ENCODE results near the gene KCNK6. TPM values are rescaled to one million over a fixed set of nuclear protein-coding genes. Genes with fewer than 3 reads are reported as not detected.

KCNK6 gene
- 21.5 TPM for total RNA-seq

DNA sequence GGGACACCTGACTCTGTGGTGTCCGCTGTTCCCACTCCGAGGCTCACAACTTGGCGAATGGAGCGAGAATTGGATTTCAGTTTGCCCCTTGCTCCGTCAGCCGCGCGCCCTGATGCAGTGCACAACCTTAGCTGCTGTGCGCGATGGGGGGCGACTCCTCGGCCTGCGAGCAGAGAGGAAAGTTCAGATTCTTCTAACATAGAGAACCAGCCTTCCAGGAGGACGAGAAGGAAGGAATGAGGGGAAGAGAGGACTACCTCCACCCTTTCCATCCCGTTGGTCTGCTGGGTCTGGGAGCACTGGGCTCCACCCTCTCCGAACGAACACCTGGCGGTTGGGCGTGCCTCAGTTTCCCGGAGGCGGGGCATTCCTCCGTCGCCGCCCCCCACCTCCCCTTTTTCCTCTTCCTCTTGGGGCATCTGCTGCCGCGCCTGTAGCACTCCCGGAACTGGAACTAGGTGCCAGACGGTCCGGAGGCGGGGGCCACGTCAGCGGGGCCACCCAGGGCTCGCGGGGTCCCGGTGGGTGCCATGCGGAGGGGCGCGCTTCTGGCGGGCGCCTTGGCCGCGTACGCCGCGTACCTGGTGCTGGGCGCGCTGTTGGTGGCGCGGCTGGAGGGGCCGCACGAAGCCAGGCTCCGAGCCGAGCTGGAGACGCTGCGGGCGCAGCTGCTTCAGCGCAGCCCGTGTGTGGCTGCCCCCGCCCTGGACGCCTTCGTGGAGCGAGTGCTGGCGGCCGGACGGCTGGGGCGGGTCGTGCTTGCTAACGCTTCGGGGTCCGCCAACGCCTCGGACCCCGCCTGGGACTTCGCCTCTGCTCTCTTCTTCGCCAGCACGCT lies at the start of gene KCNK6:
Gene KCNK6, plus strand, starts transcription at position 425 of the 838 bp plus-strand sequence. Its CDS starts 106 bp downstream, at position 531.
- DNase-seq (ENCODE audit: low spot score): peak; percentile 51

DNA sequence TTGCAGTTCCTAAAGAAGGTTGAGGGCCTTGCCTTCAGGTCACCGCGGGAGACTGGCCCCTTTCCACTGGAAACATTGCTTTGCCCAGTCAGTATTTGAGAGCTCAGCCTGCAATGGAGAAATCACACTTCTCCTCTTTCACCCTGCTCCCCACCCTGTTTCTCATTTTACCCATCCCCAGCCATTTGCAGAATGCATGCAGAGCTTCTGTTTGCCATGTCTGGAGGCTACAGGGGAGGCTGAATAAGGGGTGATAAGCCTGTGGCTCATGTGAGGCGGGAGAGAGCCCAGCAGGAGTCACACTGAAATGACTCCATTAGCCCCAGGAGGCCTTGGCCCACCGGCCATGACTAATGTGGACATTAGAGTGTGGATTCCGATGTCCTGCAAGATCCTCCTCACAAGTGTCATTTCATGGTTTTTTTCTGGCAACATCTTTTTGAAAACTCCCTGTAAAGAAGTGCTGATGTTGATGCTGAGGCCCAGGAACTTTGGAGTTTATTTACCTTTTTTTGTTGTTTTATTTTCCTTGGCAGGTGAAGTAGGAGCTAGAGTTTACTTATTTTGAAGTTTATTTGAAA lies 49.0 kb upstream of the KCNK6 start:
- DNase-seq (ENCODE audit: low spot score): no peak

DNA sequence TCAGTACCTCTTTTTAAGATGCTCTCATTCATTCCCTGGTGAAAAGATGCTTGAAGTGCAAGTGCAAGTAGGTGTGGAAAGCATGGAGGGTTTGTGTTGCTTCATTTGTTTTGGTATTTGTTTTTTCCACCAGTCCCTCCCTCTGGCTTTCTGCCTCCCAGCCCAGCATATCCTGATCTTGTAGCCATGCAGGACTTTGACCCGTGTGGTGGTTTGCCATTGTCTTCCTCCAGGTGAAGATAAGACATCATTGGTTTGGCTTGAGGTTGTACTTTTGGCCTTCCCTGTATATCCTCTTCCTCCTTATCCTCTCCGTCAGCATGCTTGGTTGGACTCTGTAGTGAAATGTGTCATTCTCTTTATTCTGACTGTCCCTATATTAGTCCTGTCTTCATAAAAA lies 46.1 kb upstream of the KCNK6 start:
- DNase-seq (ENCODE audit: low spot score): peak; percentile 88

DNA sequence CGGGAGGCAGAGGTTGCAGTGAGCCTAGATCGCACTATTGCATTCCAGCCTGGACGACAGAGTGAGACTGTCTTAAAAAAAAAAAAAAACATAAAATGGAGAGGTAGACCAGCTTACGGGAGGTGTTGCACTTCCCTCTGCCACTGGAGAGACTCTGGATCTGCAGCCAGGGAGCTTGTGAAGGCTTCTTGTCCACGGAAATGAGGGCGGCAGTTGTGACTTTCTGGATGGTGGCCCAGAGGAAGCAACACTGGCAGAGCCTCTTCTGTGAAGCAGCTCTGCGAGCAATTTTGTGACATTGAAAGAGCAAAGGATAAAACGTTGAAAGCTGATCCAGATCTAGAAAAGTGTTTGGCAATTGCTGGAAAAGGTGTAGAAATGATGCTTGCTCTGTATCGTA lies 44.9 kb upstream of the KCNK6 start:
- DNase-seq (ENCODE audit: low spot score): no peak

DNA sequence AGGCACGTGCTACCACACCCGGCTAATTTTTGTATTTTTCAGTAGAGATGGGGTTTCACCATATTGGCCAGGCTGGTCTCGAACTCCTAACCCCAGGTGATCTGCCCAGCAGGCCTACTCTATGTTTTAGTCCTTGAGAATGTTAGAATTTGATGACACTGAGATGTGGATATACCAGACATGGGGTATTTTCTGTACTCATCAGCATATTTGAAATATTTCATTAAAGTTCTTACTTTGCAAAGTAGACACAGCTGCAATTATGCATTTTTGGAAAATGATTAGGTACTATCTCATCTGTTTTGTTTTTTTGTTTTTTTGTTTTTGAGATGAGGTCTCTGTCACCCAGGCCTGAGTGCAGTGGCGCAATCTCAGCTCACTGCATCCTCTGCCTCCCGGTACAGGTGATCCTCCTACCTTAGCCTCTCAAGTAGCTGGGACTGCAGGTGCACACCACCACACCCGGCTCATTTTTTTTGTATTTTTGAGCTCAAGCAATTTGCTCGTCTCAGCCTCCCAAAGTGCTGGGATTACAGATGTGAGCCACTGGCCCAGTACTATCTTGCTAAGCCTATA lies 42.6 kb upstream of the KCNK6 start:
- no peak for DNase-seq (ENCODE audit: low spot score)

DNA sequence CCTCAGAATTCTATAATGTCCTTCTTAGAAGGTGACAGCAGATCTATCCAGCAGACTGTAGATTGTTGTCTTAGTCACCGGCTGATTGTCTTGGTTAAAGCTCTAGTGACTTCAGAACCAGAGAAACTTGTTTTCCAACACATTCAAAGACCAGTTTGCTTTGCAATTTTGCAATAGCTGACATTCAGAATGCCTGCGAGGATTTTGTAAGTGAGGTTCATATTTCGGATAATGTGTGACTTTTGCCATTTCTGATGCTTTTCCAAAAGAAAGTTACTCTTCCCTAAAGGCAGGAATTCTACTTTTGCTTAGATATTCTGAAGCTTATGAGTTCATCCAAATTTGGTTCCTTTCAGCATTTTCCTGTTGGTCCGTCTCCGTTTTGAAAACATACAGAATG lies 42.1 kb upstream of the KCNK6 start:
- no peak for DNase-seq (ENCODE audit: low spot score)

DNA sequence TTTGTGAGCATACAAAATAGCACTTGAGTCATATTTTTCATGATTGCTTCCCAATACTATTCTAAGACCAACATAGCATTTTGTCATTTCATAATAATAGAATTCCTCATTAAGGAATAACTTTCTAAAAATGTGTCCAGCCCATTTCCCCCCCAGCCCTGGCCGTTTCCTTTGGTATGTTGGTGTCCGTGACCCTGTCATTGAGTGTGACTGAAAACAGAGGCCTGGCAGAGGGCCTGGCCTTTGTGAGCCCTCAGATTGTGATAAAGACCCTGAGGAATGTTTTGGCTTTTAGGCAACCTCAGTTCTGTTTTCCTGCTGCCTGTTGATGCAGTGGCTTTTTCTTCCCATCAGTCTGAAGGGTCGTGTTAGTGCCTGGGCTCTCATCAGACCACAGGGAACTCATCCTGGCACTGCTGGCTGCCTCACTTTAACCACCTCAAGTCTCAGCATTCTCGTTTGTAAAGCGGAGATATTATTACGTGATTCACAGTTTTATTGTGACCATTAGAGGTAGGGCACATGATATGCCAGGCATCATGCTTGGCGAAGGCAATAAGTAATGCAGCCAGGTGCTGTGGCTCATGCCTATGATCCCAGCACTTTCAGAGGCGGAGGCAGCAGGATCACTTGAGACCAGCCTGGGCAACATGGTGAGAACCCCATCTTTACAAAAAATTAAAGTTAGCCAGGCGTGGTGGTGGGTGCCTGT lies 41.5 kb upstream of the KCNK6 start:
- peak; percentile 61 for DNase-seq (ENCODE audit: low spot score)

DNA sequence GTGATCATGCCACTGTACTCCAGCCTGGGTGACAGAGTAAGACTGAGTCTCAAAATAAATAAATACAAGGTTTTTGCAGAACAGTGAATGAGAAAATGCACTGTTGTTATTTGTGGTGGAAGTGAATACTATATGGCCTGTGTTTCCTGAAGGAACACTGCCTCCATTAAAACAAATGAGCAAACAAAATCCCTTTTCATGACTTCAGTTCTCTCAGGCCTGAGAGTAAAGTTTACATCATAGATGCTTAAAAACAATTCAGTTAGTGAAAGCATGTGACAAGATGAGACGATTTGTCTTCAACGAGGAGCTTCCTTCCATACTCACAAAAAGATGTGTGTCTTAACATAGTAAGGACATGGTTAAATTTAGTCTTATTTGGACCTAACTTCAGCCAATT lies 40.9 kb upstream of the KCNK6 start:
- no peak for DNase-seq (ENCODE audit: low spot score)

DNA sequence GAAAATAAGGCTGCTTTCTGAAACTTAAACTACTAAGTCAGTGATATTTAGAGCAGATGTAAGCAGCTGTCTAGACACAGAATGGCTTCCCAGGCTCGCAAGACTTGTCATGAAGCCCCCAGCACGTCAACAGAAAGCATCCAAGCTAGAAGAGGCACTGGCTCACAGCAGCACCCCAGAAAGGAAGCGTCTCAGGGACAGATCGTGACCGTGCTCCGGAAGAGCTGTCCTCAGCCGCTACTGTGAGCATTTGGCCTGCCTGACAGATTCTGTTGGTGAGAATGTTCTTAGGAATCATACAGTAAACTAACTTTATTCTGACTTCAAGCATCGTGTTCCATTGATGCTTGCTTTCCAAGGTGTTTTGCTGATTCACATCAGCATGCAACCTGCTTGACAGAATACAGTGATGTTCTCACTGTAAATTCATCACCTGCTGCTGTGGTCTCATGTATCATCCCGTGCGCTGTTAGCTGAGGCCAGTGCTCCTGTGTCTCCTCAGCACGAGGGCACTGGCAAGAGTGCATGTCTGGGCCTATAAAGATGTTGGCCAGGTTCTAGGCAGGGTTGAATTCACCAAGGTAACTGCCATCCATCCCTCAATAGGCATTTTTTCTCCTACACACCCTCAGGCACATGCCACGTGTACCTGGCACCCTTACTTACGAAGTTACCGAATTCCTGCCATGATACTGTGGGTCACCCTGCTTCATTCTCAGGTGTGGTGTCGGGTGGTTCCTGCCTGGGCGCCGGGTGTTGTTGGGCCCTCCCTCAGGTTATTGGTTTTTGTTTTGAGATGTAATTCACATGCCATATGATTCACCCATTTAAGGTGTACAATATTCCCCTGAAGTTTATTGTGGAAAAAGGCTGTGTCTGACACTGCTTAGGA lies 39.4 kb upstream of the KCNK6 start:
- DNase-seq (ENCODE audit: low spot score): no peak

DNA sequence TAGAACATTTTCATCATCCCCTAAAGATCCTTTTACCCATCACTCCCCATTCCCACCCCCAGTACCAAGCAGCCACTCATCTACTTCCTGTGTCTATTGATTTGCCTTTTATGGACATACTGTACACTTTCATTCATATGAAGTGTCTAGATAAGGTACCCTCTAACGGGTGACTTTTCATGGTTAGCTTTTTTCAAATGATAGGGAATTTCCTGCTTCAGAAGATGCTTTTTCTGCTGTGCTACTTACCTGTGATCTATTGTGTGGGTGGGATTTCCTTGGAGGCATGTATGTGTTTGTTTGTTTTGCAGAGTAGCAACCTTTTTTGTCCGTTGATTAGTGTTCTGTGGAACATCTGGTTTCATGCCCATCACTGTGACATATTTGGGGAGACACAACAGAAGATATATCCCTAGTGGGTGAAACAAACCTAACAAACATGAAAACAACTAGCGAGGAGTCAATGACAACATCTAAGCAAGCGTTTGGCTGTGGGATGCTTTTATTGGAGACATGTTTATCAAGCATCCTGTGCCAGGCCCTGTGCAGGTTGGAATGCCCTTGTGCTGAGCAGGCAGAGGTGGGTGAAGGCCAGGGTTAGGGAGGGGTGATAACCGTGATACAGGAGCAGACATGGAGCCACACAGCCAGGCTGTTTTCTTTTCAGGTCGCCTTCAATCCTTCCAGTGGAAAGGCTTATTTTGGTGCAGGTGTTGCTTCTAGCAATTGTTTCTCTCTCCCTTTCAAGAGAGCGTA lies 37.7 kb upstream of the KCNK6 start:
- DNase-seq (ENCODE audit: low spot score): no peak

DNA sequence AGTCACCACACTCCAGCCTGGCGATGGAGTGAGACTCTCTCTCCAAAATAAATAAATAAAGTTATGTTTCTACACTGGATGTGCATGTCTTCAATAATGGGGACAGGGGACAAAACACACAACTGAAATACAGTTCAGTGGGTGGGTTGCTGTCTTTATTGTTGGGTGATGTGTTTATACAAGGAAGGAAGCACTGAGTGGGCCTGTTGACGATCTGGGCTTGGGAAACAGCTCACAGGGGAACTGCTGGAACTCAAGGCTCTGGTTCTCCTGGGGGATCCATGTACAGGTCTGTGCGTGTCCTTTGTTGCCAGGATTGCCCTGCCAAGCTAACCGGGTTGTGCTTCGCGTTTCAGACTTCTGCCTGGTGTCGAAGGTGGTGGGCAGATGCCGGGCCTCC lies 36.4 kb upstream of the KCNK6 start:
- no peak for DNase-seq (ENCODE audit: low spot score)

DNA sequence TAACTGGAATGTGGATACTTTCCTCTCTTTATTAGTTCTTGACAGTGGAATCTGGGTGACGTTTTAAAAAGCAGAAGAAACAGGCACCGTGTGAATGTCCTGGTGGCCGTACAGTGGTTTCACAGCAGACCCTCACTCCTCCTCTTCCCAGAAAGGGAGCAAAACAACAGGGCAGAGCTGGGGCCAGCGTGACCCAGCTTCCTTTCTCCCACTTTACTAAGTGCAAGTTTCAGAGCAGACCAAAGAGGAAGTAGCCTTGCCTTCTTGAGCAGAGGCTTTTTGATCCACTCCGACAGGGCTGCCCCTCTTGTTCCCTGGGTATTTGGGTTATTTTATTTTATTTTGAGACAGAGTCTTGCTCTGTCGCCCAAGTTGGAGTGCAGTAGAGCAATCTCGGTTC lies 35.2 kb upstream of the KCNK6 start:
- no peak for DNase-seq (ENCODE audit: low spot score)

DNA sequence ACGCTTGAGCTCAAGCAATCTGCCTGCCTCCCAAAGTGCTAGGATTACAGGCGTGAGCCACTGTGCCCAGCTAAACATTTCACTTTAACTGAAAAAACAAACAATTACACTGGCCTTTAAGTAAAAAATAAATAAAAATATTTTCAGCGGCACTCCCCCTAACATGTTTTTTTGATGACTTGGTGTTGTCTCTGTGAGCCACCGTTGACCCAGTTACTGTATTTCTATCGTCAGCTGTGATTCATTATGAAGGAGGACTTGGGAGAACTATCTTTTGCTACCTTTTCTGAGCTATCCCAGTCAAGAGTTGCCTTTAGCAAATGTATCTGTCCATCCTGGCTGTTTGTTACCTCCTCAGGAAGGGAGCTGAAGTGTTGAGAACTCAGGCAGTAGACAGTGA lies 34.1 kb upstream of the KCNK6 start:
- DNase-seq (ENCODE audit: low spot score): no peak

DNA sequence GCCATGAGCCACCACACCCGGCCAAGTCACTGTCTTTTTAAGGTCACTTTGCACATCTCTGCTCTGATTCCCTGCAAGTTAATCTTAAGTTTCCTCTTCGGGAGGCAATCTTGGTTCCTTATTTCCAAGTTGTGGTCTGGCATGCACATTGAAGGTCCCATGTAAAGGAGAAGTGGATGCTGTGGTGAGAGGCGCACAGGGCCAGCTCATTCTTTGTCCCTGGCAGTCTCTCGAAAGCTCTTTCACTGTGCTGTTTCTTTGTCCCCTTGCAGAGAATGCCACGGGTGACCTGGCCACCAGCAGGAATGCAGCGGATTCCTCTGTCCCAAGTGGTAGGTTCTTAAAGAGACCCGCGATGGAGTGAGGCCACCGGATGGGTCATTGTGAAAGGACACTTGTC lies 32.0 kb upstream of the KCNK6 start:
- no peak for DNase-seq (ENCODE audit: low spot score)

DNA sequence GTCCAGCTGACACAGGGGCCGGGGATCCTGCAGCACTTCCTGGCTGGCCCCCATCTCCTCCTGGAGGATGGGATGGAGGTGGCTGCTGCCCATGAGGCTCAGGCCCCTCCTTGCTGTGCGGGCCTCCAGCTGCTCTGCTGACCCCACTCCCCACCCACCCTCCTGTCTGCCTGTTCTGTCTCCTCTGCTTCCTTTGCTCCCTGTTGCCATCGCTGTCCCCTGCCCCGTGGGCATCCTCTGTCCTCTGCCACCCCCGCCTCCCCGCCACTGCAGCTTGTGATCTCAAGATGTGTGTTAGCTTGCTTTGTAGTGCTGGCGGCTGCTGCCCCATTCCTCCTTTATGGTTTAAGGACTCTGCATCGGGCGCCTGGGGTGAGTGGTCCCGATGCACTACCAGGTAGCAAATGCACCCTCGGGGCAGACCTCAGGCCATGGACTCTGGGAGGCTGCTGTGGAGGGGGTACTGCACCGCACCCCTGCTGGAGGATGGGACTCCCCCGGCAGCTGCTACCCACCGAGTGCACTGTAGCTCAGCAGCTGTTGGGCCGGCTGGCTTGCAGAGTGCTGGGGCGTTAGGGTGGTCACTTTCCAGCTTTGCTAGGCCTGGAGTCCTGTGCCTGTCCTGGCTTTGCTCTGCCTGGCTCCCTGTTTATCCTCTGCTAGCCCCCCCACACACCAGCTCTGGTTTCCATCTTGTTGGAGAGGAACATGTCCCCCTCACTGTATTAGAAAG lies 31.4 kb upstream of the KCNK6 start:
- no peak for DNase-seq (ENCODE audit: low spot score)

DNA sequence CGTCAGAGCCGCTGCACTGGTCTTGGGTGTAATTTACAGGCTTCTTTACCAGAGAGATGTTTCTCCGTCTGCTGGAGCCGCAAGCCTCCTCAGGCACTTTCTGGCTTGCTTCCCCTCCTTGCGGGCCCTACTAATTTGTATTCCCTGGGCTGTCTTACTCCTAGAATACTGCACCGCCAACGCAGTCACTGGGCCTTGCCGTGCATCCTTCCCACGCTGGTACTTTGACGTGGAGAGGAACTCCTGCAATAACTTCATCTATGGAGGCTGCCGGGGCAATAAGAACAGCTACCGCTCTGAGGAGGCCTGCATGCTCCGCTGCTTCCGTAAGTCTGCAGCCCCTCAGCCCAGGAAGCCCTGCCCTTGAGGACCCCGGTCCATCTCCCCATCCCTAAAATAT lies 29.7 kb upstream of the KCNK6 start:
- no peak for DNase-seq (ENCODE audit: low spot score)

DNA sequence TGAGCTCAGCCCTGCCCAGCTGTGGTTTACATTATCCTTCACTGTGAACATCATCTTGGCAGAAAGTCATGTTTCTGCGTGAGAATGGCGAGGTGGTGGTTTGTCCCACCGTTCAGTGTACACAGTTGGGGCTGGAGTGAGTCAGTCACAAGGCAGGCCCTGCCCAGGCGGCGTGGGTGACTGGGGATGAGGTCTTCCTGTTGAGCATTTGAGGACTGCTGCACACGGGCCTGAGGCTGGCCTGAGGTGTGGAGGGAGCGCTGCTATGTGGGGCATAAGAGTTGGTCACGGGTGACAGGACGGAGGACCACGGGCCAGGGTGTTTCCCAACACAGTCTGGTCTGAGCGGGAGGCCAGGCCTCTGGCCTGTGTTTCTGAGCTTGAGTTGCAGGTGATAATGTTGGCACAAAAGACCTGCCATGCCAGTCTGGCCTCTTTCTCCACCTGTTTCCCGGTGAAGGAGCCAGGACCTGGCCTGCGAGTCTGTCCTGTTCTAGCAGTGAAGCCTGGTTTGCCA lies 29.0 kb upstream of the KCNK6 start:
- DNase-seq (ENCODE audit: low spot score): peak; percentile 70

DNA sequence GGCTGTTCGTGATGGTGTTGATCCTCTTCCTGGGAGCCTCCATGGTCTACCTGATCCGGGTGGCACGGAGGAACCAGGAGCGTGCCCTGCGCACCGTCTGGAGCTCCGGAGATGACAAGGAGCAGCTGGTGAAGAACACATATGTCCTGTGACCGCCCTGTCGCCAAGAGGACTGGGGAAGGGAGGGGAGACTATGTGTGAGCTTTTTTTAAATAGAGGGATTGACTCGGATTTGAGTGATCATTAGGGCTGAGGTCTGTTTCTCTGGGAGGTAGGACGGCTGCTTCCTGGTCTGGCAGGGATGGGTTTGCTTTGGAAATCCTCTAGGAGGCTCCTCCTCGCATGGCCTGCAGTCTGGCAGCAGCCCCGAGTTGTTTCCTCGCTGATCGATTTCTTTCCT lies 27.8 kb upstream of the KCNK6 start:
- DNase-seq (ENCODE audit: low spot score): peak; percentile 52

DNA sequence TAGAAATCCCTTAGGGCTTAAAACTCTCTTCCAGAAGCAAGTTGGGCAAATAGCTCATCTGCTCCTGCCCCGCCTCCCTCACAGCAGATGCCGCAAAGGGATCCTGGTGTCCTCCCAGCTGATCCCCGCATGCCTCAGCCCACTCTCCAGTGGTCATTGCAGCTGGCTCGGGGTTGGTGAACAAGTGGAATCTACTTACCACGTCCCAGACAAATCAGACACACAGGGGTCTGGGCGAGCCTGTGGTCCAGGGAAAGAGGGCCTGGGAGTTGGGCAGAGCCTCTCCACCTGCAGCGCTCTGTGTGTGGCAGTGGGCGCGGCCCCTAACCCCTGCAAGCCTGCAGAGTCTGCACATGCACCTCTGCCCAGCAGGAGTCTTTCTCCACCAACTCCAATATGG lies 26.4 kb upstream of the KCNK6 start:
- no peak for DNase-seq (ENCODE audit: low spot score)

DNA sequence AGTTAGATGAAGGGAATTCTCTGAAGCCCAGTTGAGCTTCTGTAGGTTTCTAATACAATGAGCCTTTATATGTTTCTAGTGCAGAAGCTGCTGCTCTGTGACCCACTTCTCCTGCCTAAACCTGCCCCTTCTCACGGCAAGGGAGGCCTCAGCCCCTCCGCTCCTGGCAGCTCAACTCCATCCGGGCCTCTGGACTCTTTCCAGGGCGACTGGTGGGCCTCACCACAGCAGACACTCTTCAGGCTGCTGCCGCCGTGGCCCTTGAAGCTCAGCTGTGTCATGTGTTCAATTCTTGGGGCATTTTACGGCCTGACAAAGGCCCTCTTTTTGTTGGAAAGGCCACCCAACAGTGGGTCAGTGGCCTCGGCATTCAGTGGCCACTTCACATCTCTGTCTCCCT lies 25.6 kb upstream of the KCNK6 start:
- DNase-seq (ENCODE audit: low spot score): no peak
